ENCODE data around the gene STUM. TPM values are rescaled to one million over a fixed set of nuclear protein-coding genes. Genes with fewer than 3 reads are reported as not detected.
A peak's percentile ranks its signal among the peaks of the same experiment; 100 is the strongest.

Gene STUM
- total and polyA plus RNA-seq, 10 of the 15 experiments (the other 5 are each of a cell fraction or from before 2014, with no cell fraction given), result under 0.01 to 0.15 (median 0.09) TPM; not detected in 5

- ChIA-PET POLR2A (no interaction called here), RAD21 (ENCODE audit: unreplicated experiment) (interaction anchor here (2.9 kb wide), 1 partner anchor 12 kb away, joined by 17 read pairs; no protein-coding TSS in a partner anchor), CTCF (interaction anchor here (1.7 to 2.0 kb wide), 2 partner anchors 9 to 14 kb away, joined by 4 to 5 read pairs; no protein-coding TSS in a partner anchor), SMC1A (ENCODE audit: uncharacterized antibody, unreplicated experiment) (interaction anchor here (0.8 to 3.5 kb wide), 5 partner anchors 12 to 173 kb away, joined by 3 to 18 read pairs (median 12); no protein-coding TSS in a partner anchor)
- in situ Hi-C loops (cut with MboI) (no loop called here), intact Hi-C loops (cut with micrococcal nuclease; ENCODE audit: unreplicated experiment) (no loop called here)
- Histone ChIP-seq H3K9ac (ENCODE audit: control insufficient read depth, insufficient read depth, low read length) (no peak overlapping the region), H3K4me1 (ENCODE audit: control insufficient read depth, insufficient read depth, low read length) (peaks cover 51% of the 10 kb centered on the region), H2AFZ (ENCODE audit: control insufficient read depth, low read depth, low read length) (no peak overlapping the region), H3K36me3 (ENCODE audit: control insufficient read depth in 2 of 2, insufficient read depth in 2 of 2, low read length in 1 of 2) (peaks cover 3 to 8% of the 10 kb centered on the region in 2 experiments; a peak in 3 of 4 replicates), H3K4me2 (ENCODE audit: control insufficient read depth, insufficient read depth) (peak overlapping the region; percentile 89), H3K9me3 (replicated peaks; ENCODE audit: control insufficient read depth, insufficient read depth, low read length) (no peaks in the 10 kb centered on the region), H3K27ac (ENCODE audit: control insufficient read depth, insufficient read depth) (peak overlapping the region; percentile 34; the same call in 1 of the 2 replicates), H3K27me3 (replicated peaks in 1 of 2; ENCODE audit: control insufficient read depth in 2 of 2, insufficient read depth in 2 of 2, low read length in 1 of 2) (no peaks in the 10 kb centered on the region), H4K20me1 (ENCODE audit: control insufficient read depth, insufficient read depth) (peaks cover 5% of the 10 kb centered on the region; the same call in 1 of the 2 replicates), H3K4me3 (no peak overlapping the region), H3K79me2 (ENCODE audit: control insufficient read depth, insufficient read depth, low read length) (peaks cover 30% of the 10 kb centered on the region)
- 0 out of 2 replicates have a peak, but pooled peaks have one; percentile 5 for TF ChIP-seq RUNX3 (IDR thresholded peaks at IDR 0.05; ENCODE audit: low read length)
- TF ChIP-seq HDAC2 (IDR thresholded peaks at IDR 0.05), result no peak
- no TSS peak for BruUV-seq (replicated peaks)
- no peak for DNase-seq (ENCODE audit: low read depth, low spot score)
- ATAC-seq, result peak; percentile 36
- FAIRE-seq, result no peak
- WGBS (ENCODE audit: insufficient coverage, insufficient replicate concordance, low lambda C conversion rate, missing lambda C conversion rate), result 91% methylated on average over 12 of the region's 12 CpGs
Observed at GRCh38 chr1:226655251-226656163, 106.9 kb downstream of the STUM start.

- H3K9ac ChIP-seq (ENCODE audit: control insufficient read depth, insufficient read depth, low read length), result no peak overlapping the region
- H3K4me3 ChIP-seq, result no peak overlapping the region
- no peaks in the 10 kb centered on the region for H3K9me3 ChIP-seq (replicated peaks; ENCODE audit: control insufficient read depth, insufficient read depth, low read length)
- peaks cover 58% of the 10 kb centered on the region for H3K4me1 ChIP-seq (ENCODE audit: control insufficient read depth, insufficient read depth, low read length)
- ChIA-PET POLR2A (no interaction called here), RAD21 (ENCODE audit: unreplicated experiment) (no interaction called here), SMC1A (ENCODE audit: uncharacterized antibody, unreplicated experiment) (interaction anchor here (1.4 kb wide), 1 partner anchor 12 kb away, joined by 4 read pairs; no protein-coding TSS in a partner anchor), CTCF (interaction anchor here (1.7 kb wide), 1 partner anchor 8 kb away, joined by 5 read pairs; no protein-coding TSS in a partner anchor)
- intact Hi-C loops (cut with micrococcal nuclease; ENCODE audit: unreplicated experiment) (no loop called here), in situ Hi-C loops (cut with MboI) (no loop called here)
- ATAC-seq, result no peak
- no peak overlapping the region for H2AFZ ChIP-seq (ENCODE audit: control insufficient read depth, low read depth, low read length)
- DNase-seq (ENCODE audit: low read depth, low spot score), result no peak
- H3K4me2 ChIP-seq (ENCODE audit: control insufficient read depth, insufficient read depth), result no peak overlapping the region
- TF ChIP-seq HDAC6 (IDR thresholded peaks at IDR 0.05; ENCODE audit: unreplicated experiment), result no peak
- no peak for TF ChIP-seq CBFB (IDR thresholded peaks at IDR 0.05; ENCODE audit: low read depth)
- TF ChIP-seq CREB1 (IDR thresholded peaks at IDR 0.05; ENCODE audit: low read depth), result no peak
- no peak for TF ChIP-seq LARP7 (IDR thresholded peaks at IDR 0.05)
- H4K20me1 ChIP-seq (ENCODE audit: control insufficient read depth, insufficient read depth), result peaks cover 5% of the 10 kb centered on the region; the same call in 1 of the 2 replicates
- H3K79me2 ChIP-seq (ENCODE audit: control insufficient read depth, insufficient read depth, low read length), result peaks cover 36% of the 10 kb centered on the region
- H3K36me3 ChIP-seq (ENCODE audit: control insufficient read depth in 2 of 2, insufficient read depth in 2 of 2, low read length in 1 of 2), result peaks cover 5 to 11% of the 10 kb centered on the region in 2 experiments; a peak in 3 of 4 replicates
- FAIRE-seq, result no peak
- no peak overlapping the region for H3K27ac ChIP-seq (ENCODE audit: control insufficient read depth, insufficient read depth)
- BruUV-seq (replicated peaks), result no TSS peak
- WGBS (ENCODE audit: insufficient coverage, insufficient replicate concordance, low lambda C conversion rate, missing lambda C conversion rate), result 96% methylated on average over 4 of the region's 4 CpGs
- no peaks in the 10 kb centered on the region for H3K27me3 ChIP-seq (replicated peaks in 1 of 2; ENCODE audit: control insufficient read depth in 2 of 2, insufficient read depth in 2 of 2, low read length in 1 of 2)
Observed at GRCh38 chr1:226656201-226656600, 107.6 kb downstream of the STUM start.
